GM23338 (cell line): Measurements from ENCODE around the gene ALPL. TPM values are rescaled to one million over a fixed set of nuclear protein-coding genes. Genes with fewer than 3 reads are reported as not detected.

Experiments used
- ATAC-seq: fragments of 200-7000 bp; cut with Tn5 transposase; 3 replicates; pipeline ENCODE4 v1.9.1; 2020
- DNase-seq: peaks from one replicate; pipeline ENCODE4 v3.0.0-alpha.2; 2015; ENCODE audit warnings: low spot score
- H2AFZ ChIP-seq: fragments of 200-600 bp; sonication (generic); 2 replicates; pipeline ENCODE4 v1.8.0; 2016; ENCODE audit warnings: antibody characterized with exemption, mild to moderate bottlenecking, moderate library complexity
- H3F3A ChIP-seq: fragments of 200-600 bp; sonication (generic); replicated peaks from 2 replicates; pipeline ENCODE4 v1.8.0; 2017; ENCODE audit warnings: antibody characterized with exemption, mixed run types, low read depth
- H3K27ac ChIP-seq: fragments of 200-600 bp; sonication (generic); 2 replicates; pipeline ENCODE4 v1.6.1; 2016; ENCODE audit warnings: low read depth
- H3K27me3 ChIP-seq: fragments of 200-600 bp; sonication (generic); 2 replicates; pipeline ENCODE4 v1.8.0; 2016; ENCODE audit warnings: mild to moderate bottlenecking, mixed run types, moderate library complexity; ENCODE audit not compliant: insufficient read depth
- H3K36me3 ChIP-seq: fragments of 200-600 bp; sonication (generic); 2 replicates; pipeline ENCODE4 v1.8.0; 2016; ENCODE audit warnings: mild to moderate bottlenecking; ENCODE audit not compliant: insufficient read depth
- H3K4me1 ChIP-seq: fragments of 200-600 bp; sonication (generic); 2 replicates; pipeline ENCODE4 v1.8.0; 2016; ENCODE audit warnings: mild to moderate bottlenecking, moderate library complexity; ENCODE audit not compliant: insufficient read depth
- H3K4me2 ChIP-seq: fragments of 200-600 bp; sonication (generic); 2 replicates; pipeline ENCODE4 v1.7.1; 2017; ENCODE audit warnings: mixed run types
- H3K4me3 ChIP-seq: fragments of 200-600 bp; sonication (generic); 2 replicates; pipeline ENCODE4 v1.6.1; 2016; ENCODE audit warnings: mixed run types
- H3K79me2 ChIP-seq: fragments of 200-600 bp; sonication (generic); replicated peaks from 2 replicates; pipeline ENCODE4 v1.8.0; 2017; ENCODE audit warnings: mild to moderate bottlenecking; ENCODE audit not compliant: insufficient read depth
- H3K9me2 ChIP-seq: fragments of 200-600 bp; sonication (generic); 2 replicates; pipeline ENCODE4 v1.8.0; 2017; ENCODE audit not compliant: insufficient read depth
- H4K20me1 ChIP-seq: fragments of 200-600 bp; sonication (generic); replicated peaks from 2 replicates; pipeline ENCODE4 v1.8.0; 2017; ENCODE audit warnings: mild to moderate bottlenecking; ENCODE audit not compliant: insufficient read depth
- H3K27ac Mint-ChIP-seq: 2 replicates; pipeline ENCODE4 v1.8.0; 2020; ENCODE audit warnings: inconsistent platforms, mild to moderate bottlenecking, moderate library complexity, mixed read lengths
- H3K27me3 Mint-ChIP-seq: 3 replicates; pipeline ENCODE4 v1.8.0; 2022; ENCODE audit warnings: low read depth, mild to moderate bottlenecking, moderate library complexity, mixed read lengths, inconsistent platforms; ENCODE audit not compliant: insufficient read depth, poor library complexity
- H3K36me3 Mint-ChIP-seq: 3 replicates; pipeline ENCODE4 v1.8.0; 2021; ENCODE audit warnings: low read depth, mild to moderate bottlenecking, inconsistent platforms, moderate library complexity, mixed read lengths
- H3K4me1 Mint-ChIP-seq: 3 replicates; pipeline ENCODE4 v1.8.0; 2020; ENCODE audit warnings: mild to moderate bottlenecking, inconsistent platforms, mixed read lengths
- H3K4me3 Mint-ChIP-seq: 3 replicates; pipeline ENCODE4 v1.8.0; 2021; ENCODE audit warnings: moderate library complexity, mild to moderate bottlenecking, inconsistent platforms, mixed read lengths
- H3K9me3 Mint-ChIP-seq: 3 replicates; pipeline ENCODE4 v1.8.0; 2020; ENCODE audit warnings: moderate library complexity, mild to moderate bottlenecking, inconsistent platforms, mixed read lengths
- CREB1 ChIP-seq: fragments of 250-450 bp; sonication (Bioruptor Pico); IDR thresholded peaks from 2 replicates; pipeline ENCODE4 v1.5.0; 2020; ENCODE audit warnings: low read depth, mild to moderate bottlenecking, moderate library complexity
- EZH2 ChIP-seq: fragments of 200-600 bp; sonication (generic); IDR thresholded peaks from one replicate; pipeline ENCODE4 v1.8.0; 2017; ENCODE audit warnings: antibody characterized with exemption, mild to moderate bottlenecking, low read depth; ENCODE audit not compliant: unreplicated experiment
- EZH2phosphoT487 ChIP-seq: fragments of 200-600 bp; sonication (generic); IDR thresholded peaks from one replicate; pipeline ENCODE4 v1.8.1; 2018; ENCODE audit warnings: antibody characterized with exemption; ENCODE audit not compliant: unreplicated experiment
- JUNB ChIP-seq: IDR thresholded peaks from one replicate; pipeline ENCODE4 v1.6.1; 2016; ENCODE audit warnings: antibody characterized with exemption; ENCODE audit not compliant: unreplicated experiment
- NANOG ChIP-seq: IDR thresholded peaks from 2 replicates; pipeline ENCODE4 v1.6.1; 2016; ENCODE audit warnings: antibody characterized with exemption, borderline replicate concordance
- POLR2AphosphoS5 ChIP-seq: IDR thresholded peaks from 2 replicates; pipeline ENCODE4 v1.6.1; 2016; ENCODE audit warnings: antibody characterized with exemption, low read depth
- STAT1 ChIP-seq: IDR thresholded peaks from one replicate; pipeline ENCODE4 v1.6.1; 2016; ENCODE audit warnings: antibody characterized with exemption; ENCODE audit not compliant: unreplicated experiment
- ZNF114 ChIP-seq: fragments of 250-450 bp; sonication (Bioruptor Pico); IDR thresholded peaks from 2 replicates; pipeline ENCODE4 v1.5.0; 2020; ENCODE audit warnings: mild to moderate bottlenecking, moderate library complexity
- ZNF331 ChIP-seq: fragments of 250-450 bp; sonication (Bioruptor Pico); IDR thresholded peaks from 2 replicates; pipeline ENCODE4 v1.5.0; 2020; ENCODE audit warnings: low read depth, mild to moderate bottlenecking, moderate library complexity
- polyA plus RNA-seq: library from polyadenylated mRNA; unstranded; fragments of >200 nt; fragmentation: Nextera tagmentation; extraction: Ambion mirVana; gene quantifications from 2 replicates; pipeline ENCODE4 v1.2.1, GENCODE V29; 2016
- total RNA-seq: library from RNA; depleted of rRNA; stranded (reverse); fragments of >200 nt; shearing (Covaris generic); gene quantifications from 2 replicates; pipeline ENCODE4 v1.2.3, GENCODE V29; 2014
- TF ChIP-seq, protein P1 (sequence below): IDR thresholded peaks from 2 replicates; pipeline ENCODE4 v1.6.1; 2016; ENCODE audit warnings: antibody characterized with exemption
- TF ChIP-seq, protein P2 (sequence below), 2 experiments: fragments of 200-600 bp in 1 of 2; sonication (generic) in 1 of 2; conservative IDR thresholded peaks; 2 replicates each; pipeline versions ENCODE4 v1.5.1 to v1.6.1; 2016 to 2017; ENCODE audit warnings: antibody characterized with exemption in 2 of 2, low read depth in 2 of 2, mild to moderate bottlenecking in 2 of 2, moderate library complexity in 1 of 2
- TF ChIP-seq, protein P3 (sequence below): fragments of 250-450 bp; sonication (Bioruptor Pico); IDR thresholded peaks from 2 replicates; pipeline ENCODE4 v1.5.0; 2020; ENCODE audit warnings: mild to moderate bottlenecking, moderate library complexity
- TF ChIP-seq, protein P4 (sequence below): IDR thresholded peaks from one replicate; pipeline ENCODE4 v1.6.1; 2018; ENCODE audit warnings: antibody characterized with exemption; ENCODE audit not compliant: unreplicated experiment

The ALPL gene
- total and polyA plus RNA-seq, 2 experiments from 2014 or later = 116 to 187 TPM

DNA sequence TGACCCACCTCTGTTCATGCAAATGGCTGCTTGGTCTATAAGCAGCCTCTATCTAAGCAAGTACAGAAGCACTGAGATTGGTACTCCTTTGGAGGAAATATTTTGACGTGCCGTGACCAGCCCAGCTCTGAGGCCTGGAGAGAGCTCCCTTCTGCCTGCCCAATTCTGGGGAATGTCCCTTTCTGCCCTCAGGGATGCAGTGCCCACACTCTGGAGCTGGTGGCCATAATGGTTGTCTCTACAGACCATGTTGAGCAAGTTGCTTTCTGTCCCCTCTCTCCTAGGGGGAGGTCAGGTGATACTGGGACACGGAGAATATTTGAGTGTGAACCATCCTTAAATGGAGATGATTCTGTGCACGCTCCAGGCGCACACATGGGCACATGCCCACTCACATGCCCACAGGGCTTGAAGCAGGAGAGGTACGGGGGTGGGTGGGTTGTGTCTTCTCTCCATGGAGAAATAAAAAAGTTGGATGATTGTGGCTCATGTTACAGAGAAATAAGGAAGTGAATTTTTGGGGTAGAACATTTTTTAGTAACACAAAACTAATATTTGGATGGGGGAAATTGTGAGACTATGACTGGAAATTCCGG is 13.9 kb upstream of the ALPL start:
- TF ChIP-seq EZH2phosphoT487 = no peak
- TF ChIP-seq STAT1 = no peak
- TF ChIP-seq JUNB = no peak
- TF ChIP-seq, protein P1, sequence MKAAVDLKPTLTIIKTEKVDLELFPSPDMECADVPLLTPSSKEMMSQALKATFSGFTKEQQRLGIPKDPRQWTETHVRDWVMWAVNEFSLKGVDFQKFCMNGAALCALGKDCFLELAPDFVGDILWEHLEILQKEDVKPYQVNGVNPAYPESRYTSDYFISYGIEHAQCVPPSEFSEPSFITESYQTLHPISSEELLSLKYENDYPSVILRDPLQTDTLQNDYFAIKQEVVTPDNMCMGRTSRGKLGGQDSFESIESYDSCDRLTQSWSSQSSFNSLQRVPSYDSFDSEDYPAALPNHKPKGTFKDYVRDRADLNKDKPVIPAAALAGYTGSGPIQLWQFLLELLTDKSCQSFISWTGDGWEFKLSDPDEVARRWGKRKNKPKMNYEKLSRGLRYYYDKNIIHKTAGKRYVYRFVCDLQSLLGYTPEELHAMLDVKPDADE = no peak
- TF ChIP-seq, protein P2, sequence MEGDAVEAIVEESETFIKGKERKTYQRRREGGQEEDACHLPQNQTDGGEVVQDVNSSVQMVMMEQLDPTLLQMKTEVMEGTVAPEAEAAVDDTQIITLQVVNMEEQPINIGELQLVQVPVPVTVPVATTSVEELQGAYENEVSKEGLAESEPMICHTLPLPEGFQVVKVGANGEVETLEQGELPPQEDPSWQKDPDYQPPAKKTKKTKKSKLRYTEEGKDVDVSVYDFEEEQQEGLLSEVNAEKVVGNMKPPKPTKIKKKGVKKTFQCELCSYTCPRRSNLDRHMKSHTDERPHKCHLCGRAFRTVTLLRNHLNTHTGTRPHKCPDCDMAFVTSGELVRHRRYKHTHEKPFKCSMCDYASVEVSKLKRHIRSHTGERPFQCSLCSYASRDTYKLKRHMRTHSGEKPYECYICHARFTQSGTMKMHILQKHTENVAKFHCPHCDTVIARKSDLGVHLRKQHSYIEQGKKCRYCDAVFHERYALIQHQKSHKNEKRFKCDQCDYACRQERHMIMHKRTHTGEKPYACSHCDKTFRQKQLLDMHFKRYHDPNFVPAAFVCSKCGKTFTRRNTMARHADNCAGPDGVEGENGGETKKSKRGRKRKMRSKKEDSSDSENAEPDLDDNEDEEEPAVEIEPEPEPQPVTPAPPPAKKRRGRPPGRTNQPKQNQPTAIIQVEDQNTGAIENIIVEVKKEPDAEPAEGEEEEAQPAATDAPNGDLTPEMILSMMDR (conservative IDR thresholded peaks at IDR 0.05; ENCODE audit: low read depth in 2 of 2) = no peak
- no peak for TF ChIP-seq ZNF331 (CRISPR knock-in tag)
- TF ChIP-seq, protein P3, sequence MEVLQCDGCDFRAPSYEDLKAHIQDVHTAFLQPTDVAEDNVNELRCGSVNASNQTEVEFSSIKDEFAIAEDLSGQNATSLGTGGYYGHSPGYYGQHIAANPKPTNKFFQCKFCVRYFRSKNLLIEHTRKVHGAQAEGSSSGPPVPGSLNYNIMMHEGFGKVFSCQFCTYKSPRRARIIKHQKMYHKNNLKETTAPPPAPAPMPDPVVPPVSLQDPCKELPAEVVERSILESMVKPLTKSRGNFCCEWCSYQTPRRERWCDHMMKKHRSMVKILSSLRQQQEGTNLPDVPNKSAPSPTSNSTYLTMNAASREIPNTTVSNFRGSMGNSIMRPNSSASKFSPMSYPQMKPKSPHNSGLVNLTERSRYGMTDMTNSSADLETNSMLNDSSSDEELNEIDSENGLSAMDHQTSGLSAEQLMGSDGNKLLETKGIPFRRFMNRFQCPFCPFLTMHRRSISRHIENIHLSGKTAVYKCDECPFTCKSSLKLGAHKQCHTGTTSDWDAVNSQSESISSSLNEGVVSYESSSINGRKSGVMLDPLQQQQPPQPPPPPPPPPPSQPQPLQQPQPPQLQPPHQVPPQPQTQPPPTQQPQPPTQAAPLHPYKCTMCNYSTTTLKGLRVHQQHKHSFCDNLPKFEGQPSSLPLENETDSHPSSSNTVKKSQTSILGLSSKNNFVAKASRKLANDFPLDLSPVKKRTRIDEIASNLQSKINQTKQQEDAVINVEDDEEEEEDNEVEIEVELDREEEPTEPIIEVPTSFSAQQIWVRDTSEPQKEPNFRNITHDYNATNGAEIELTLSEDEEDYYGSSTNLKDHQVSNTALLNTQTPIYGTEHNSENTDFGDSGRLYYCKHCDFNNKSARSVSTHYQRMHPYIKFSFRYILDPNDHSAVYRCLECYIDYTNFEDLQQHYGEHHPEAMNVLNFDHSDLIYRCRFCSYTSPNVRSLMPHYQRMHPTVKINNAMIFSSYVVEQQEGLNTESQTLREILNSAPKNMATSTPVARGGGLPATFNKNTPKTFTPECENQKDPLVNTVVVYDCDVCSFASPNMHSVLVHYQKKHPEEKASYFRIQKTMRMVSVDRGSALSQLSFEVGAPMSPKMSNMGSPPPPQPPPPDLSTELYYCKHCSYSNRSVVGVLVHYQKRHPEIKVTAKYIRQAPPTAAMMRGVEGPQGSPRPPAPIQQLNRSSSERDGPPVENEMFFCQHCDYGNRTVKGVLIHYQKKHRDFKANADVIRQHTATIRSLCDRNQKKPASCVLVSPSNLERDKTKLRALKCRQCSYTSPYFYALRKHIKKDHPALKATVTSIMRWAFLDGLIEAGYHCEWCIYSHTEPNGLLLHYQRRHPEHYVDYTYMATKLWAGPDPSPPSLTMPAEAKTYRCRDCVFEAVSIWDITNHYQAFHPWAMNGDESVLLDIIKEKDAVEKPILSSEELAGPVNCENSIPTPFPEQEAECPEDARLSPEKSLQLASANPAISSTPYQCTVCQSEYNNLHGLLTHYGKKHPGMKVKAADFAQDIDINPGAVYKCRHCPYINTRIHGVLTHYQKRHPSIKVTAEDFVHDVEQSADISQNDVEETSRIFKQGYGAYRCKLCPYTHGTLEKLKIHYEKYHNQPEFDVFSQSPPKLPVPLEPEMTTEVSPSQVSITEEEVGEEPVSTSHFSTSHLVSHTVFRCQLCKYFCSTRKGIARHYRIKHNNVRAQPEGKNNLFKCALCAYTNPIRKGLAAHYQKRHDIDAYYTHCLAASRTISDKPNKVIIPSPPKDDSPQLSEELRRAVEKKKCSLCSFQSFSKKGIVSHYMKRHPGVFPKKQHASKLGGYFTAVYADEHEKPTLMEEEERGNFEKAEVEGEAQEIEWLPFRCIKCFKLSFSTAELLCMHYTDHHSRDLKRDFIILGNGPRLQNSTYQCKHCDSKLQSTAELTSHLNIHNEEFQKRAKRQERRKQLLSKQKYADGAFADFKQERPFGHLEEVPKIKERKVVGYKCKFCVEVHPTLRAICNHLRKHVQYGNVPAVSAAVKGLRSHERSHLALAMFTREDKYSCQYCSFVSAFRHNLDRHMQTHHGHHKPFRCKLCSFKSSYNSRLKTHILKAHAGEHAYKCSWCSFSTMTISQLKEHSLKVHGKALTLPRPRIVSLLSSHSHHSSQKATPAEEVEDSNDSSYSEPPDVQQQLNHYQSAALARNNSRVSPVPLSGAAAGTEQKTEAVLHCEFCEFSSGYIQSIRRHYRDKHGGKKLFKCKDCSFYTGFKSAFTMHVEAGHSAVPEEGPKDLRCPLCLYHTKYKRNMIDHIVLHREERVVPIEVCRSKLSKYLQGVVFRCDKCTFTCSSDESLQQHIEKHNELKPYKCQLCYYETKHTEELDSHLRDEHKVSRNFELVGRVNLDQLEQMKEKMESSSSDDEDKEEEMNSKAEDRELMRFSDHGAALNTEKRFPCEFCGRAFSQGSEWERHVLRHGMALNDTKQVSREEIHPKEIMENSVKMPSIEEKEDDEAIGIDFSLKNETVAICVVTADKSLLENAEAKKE (CRISPR knock-in tag) = no peak
- TF ChIP-seq POLR2AphosphoS5 = no peak
- TF ChIP-seq EZH2 = no peak
- TF ChIP-seq, protein P4, sequence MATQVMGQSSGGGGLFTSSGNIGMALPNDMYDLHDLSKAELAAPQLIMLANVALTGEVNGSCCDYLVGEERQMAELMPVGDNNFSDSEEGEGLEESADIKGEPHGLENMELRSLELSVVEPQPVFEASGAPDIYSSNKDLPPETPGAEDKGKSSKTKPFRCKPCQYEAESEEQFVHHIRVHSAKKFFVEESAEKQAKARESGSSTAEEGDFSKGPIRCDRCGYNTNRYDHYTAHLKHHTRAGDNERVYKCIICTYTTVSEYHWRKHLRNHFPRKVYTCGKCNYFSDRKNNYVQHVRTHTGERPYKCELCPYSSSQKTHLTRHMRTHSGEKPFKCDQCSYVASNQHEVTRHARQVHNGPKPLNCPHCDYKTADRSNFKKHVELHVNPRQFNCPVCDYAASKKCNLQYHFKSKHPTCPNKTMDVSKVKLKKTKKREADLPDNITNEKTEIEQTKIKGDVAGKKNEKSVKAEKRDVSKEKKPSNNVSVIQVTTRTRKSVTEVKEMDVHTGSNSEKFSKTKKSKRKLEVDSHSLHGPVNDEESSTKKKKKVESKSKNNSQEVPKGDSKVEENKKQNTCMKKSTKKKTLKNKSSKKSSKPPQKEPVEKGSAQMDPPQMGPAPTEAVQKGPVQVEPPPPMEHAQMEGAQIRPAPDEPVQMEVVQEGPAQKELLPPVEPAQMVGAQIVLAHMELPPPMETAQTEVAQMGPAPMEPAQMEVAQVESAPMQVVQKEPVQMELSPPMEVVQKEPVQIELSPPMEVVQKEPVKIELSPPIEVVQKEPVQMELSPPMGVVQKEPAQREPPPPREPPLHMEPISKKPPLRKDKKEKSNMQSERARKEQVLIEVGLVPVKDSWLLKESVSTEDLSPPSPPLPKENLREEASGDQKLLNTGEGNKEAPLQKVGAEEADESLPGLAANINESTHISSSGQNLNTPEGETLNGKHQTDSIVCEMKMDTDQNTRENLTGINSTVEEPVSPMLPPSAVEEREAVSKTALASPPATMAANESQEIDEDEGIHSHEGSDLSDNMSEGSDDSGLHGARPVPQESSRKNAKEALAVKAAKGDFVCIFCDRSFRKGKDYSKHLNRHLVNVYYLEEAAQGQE = no peak
- TF ChIP-seq ZNF114 (CRISPR knock-in tag) = no peak
- TF ChIP-seq CREB1 = no peak
- TF ChIP-seq NANOG = no peak
- no peak overlapping the region for H3K4me2 ChIP-seq
- H3K36me3 ChIP-seq = no peaks in the 10 kb centered on the region
- H3F3A ChIP-seq = no peaks in the 10 kb centered on the region
- Mint-ChIP-seq H3K27ac (no peak overlapping the region), H3K4me1 (peaks cover 14% of the 10 kb centered on the region; the same call in 2 of the 3 replicates), H3K9me3 (peaks cover 12% of the 10 kb centered on the region), H3K4me3 (no peak overlapping the region), H3K27me3 (no peaks in the 10 kb centered on the region), H3K36me3 (peaks cover 7% of the 10 kb centered on the region; the same call in 2 of the 3 replicates)
- H3K9me2 ChIP-seq = no peaks in the 10 kb centered on the region
- no peaks in the 10 kb centered on the region for H3K79me2 ChIP-seq
- no peaks in the 10 kb centered on the region for H3K27me3 ChIP-seq
- H4K20me1 ChIP-seq = no peaks in the 10 kb centered on the region
- DNase-seq = no peak
- H2AFZ ChIP-seq = no peak overlapping the region
- no peak overlapping the region for H3K4me3 ChIP-seq
- H3K27ac ChIP-seq = no peak overlapping the region
- H3K4me1 ChIP-seq = no peaks in the 10 kb centered on the region
- no peak for ATAC-seq
